Stimulated activated CD8-positive, alpha-beta memory T cell treated with anti-CD3 and anti-CD28 coated beads, Interleukin-2, amount 100 ng/mL, for 1 hour (primary cell): ENCODE measurements around the gene KNTC1.
"Not testable (repeated sequence)": the region's sequence is repeated elsewhere in the genome, so short reads cannot be mapped to it uniquely, and the experiment has no call there.

Source experiments
- DNase-seq, 2 donors: peaks; one replicate each; pipeline ENCODE4 v3.0.0-alpha.2; 2020; ENCODE audit warnings: low read depth in 2 of 2

The KNTC1 gene

GRCh38 chr12:122646517-122647217 lies 119.6 kb downstream of the KNTC1 start:
- DNase-seq = peak in 1 of 2 donors; percentile 15

- no peak for DNase-seq
Measured at GRCh38 chr12:122651520-122652224, 124.6 kb downstream of the KNTC1 start.

GRCh38 chr12:122653291-122653690 lies 126.2 kb downstream of the KNTC1 start:
- not testable (repeated sequence) for DNase-seq

- no peak for DNase-seq
Measured at GRCh38 chr12:122656298-122656697, 129.2 kb downstream of the KNTC1 start.

- DNase-seq = no peak
Measured at GRCh38 chr12:122659579-122659978, 132.5 kb downstream of the KNTC1 start.

GRCh38 chr12:122661246-122661645 lies 134.2 kb downstream of the KNTC1 start:
- no peak for DNase-seq

- DNase-seq = no peak
Measured at GRCh38 chr12:122661938-122662337, 134.9 kb downstream of the KNTC1 start.

GRCh38 chr12:122665349-122665748 lies 138.3 kb downstream of the KNTC1 start:
- DNase-seq = no peak

- DNase-seq = no peak
Measured at GRCh38 chr12:122665759-122666158, 138.7 kb downstream of the KNTC1 start.

GRCh38 chr12:122668268-122668667 lies 141.2 kb downstream of the KNTC1 start:
- DNase-seq = no peak

- DNase-seq = no peak
Measured at GRCh38 chr12:122669397-122670070, 142.5 kb downstream of the KNTC1 start.

- no peak for DNase-seq
Measured at GRCh38 chr12:122672515-122672914, 145.5 kb downstream of the KNTC1 start.
